ENCODE results near the gene FAM117B.

FAM117B gene

GRCh38 chr2:202716114-202716718 is 81.4 kb downstream of the FAM117B start:
- Histone ChIP-seq H3K27me3 (ENCODE audit: insufficient read depth, low read length, poor library complexity) (no peaks in the 10 kb centered on the region), H3K9ac (ENCODE audit: low read depth, low read length) (no peak overlapping the region), H3K9me3 (ENCODE audit: insufficient read depth, low read length, severe bottlenecking) (no peaks in the 10 kb centered on the region), H3K36me3 (ENCODE audit: insufficient read depth, low read length) (no peaks in the 10 kb centered on the region), H3K4me1 (ENCODE audit: insufficient read depth, low read length) (no peaks in the 10 kb centered on the region), H2AFZ (ENCODE audit: low read depth, low read length) (no peak overlapping the region), H3K4me2 (ENCODE audit: insufficient read depth, low read length) (no peak overlapping the region), H3K27ac (ENCODE audit: low read length) (no peak overlapping the region), H3K4me3 (ENCODE audit: low read depth in 1 of 2, low read length in 2 of 2) (no peak overlapping the region), H3K79me2 (ENCODE audit: insufficient read depth, low read length) (peaks cover 38% of the 10 kb centered on the region), H4K20me1 (ENCODE audit: insufficient read depth, low read length) (peaks cover 5% of the 10 kb centered on the region; the same call in 1 of the 2 replicates)
- ATAC-seq (ENCODE audit: insufficient read depth, low read depth), result no peak
- no peak for DNase-seq
- TF ChIP-seq CTCF (IDR thresholded peaks at IDR 0.05; ENCODE audit: borderline replicate concordance, extremely low read depth, low read length, poor library complexity, severe bottlenecking), result no peak
- no peak for TF ChIP-seq EZH2 (IDR thresholded peaks at IDR 0.05; ENCODE audit: borderline replicate concordance, low read depth, low read length, severe bottlenecking)

GRCh38 chr2:202716953-202717597 is 82.3 kb downstream of the FAM117B start:
- Histone ChIP-seq H3K9me3 (ENCODE audit: insufficient read depth, low read length, severe bottlenecking) (no peaks in the 10 kb centered on the region), H3K4me3 (ENCODE audit: low read depth in 1 of 2, low read length in 2 of 2) (no peak overlapping the region), H3K36me3 (ENCODE audit: insufficient read depth, low read length) (no peaks in the 10 kb centered on the region), H2AFZ (ENCODE audit: low read depth, low read length) (no peak overlapping the region), H3K79me2 (ENCODE audit: insufficient read depth, low read length) (peaks cover 37% of the 10 kb centered on the region), H3K27ac (ENCODE audit: low read length) (no peak overlapping the region), H4K20me1 (ENCODE audit: insufficient read depth, low read length) (peaks cover 5% of the 10 kb centered on the region; the same call in 1 of the 2 replicates), H3K4me1 (ENCODE audit: insufficient read depth, low read length) (no peaks in the 10 kb centered on the region), H3K9ac (ENCODE audit: low read depth, low read length) (no peak overlapping the region), H3K4me2 (ENCODE audit: insufficient read depth, low read length) (no peak overlapping the region), H3K27me3 (ENCODE audit: insufficient read depth, low read length, poor library complexity) (no peaks in the 10 kb centered on the region)
- ATAC-seq (ENCODE audit: insufficient read depth, low read depth), result no peak
- DNase-seq, result no peak
- TF ChIP-seq CTCF (IDR thresholded peaks at IDR 0.05; ENCODE audit: borderline replicate concordance, extremely low read depth, low read length, poor library complexity, severe bottlenecking), result no peak
- TF ChIP-seq EZH2 (IDR thresholded peaks at IDR 0.05; ENCODE audit: borderline replicate concordance, low read depth, low read length, severe bottlenecking), result no peak

- no peaks in the 10 kb centered on the region for H3K9me3 ChIP-seq (ENCODE audit: insufficient read depth, low read length, severe bottlenecking)
- DNase-seq, result no peak
- no peaks in the 10 kb centered on the region for H3K36me3 ChIP-seq (ENCODE audit: insufficient read depth, low read length)
- no peak overlapping the region for H2AFZ ChIP-seq (ENCODE audit: low read depth, low read length)
- no peak overlapping the region for H3K4me3 ChIP-seq (ENCODE audit: low read depth in 1 of 2, low read length in 2 of 2)
- H3K9ac ChIP-seq (ENCODE audit: low read depth, low read length), result no peak overlapping the region
- peaks cover 5% of the 10 kb centered on the region; the same call in 1 of the 2 replicates for H4K20me1 ChIP-seq (ENCODE audit: insufficient read depth, low read length)
- TF ChIP-seq EZH2 (IDR thresholded peaks at IDR 0.05; ENCODE audit: borderline replicate concordance, low read depth, low read length, severe bottlenecking) (no peak), CTCF (IDR thresholded peaks at IDR 0.05; ENCODE audit: borderline replicate concordance, extremely low read depth, low read length, poor library complexity, severe bottlenecking) (no peak)
- ATAC-seq (ENCODE audit: insufficient read depth, low read depth), result no peak
- H3K27ac ChIP-seq (ENCODE audit: low read length), result no peak overlapping the region
- no peaks in the 10 kb centered on the region for H3K4me1 ChIP-seq (ENCODE audit: insufficient read depth, low read length)
- H3K4me2 ChIP-seq (ENCODE audit: insufficient read depth, low read length), result no peak overlapping the region
- no peaks in the 10 kb centered on the region for H3K27me3 ChIP-seq (ENCODE audit: insufficient read depth, low read length, poor library complexity)
- peaks cover 35% of the 10 kb centered on the region for H3K79me2 ChIP-seq (ENCODE audit: insufficient read depth, low read length)
These were observed 83.0 kb downstream of the FAM117B start for GRCh38 chr2:202717598-202718310.
